Stimulated activated naive CD8-positive, alpha-beta T cell treated with anti-CD3 and anti-CD28 coated beads, Interleukin-15, Interleukin-2, amounts not matched to agents 100 U/mL and 50 U/mL, for 24 hours (primary cell): Measurements from ENCODE around the gene DPT.

Experiments
- ATAC-seq: fragments of 150-1000 bp; cut with Tn5 transposase; one replicate; pipeline ENCODE4 v1.10.0; 2021
- DNase-seq: peaks from one replicate; pipeline ENCODE4 v3.0.0; 2021

The DPT gene

GRCh38 chr1:168698453-168698852 is 30.6 kb downstream of the DPT start:
- ATAC-seq: no peak
- no peak for DNase-seq

GRCh38 chr1:168697356-168698126 is 31.5 kb downstream of the DPT start:
- no peak for ATAC-seq
- no peak for DNase-seq

GRCh38 chr1:168696125-168696760 is 32.8 kb downstream of the DPT start:
- ATAC-seq: no peak
- no peak for DNase-seq

GRCh38 chr1:168693872-168694238 is 35.2 kb downstream of the DPT start:
- no peak for DNase-seq
- ATAC-seq: no peak

GRCh38 chr1:168693197-168693871 is 35.7 kb downstream of the DPT start:
- ATAC-seq (no peak), DNase-seq (no peak)

- ATAC-seq (no peak), DNase-seq (no peak)
Measured at GRCh38 chr1:168692472-168692871, 36.5 kb downstream of the DPT start.

- ATAC-seq: no peak
- DNase-seq: no peak
Measured at GRCh38 chr1:168691541-168691940, 37.5 kb downstream of the DPT start.

- no peak for ATAC-seq
- DNase-seq: no peak
Measured at GRCh38 chr1:168689726-168690602, 39.0 kb downstream of the DPT start.

GRCh38 chr1:168689327-168689657 is 39.7 kb downstream of the DPT start:
- DNase-seq: no peak
- ATAC-seq: no peak

GRCh38 chr1:168688644-168689326 is 40.2 kb downstream of the DPT start:
- ATAC-seq (no peak), DNase-seq (no peak)

- DNase-seq (no peak), ATAC-seq (no peak)
Measured at GRCh38 chr1:168687816-168688215, 41.2 kb downstream of the DPT start.

- DNase-seq (no peak), ATAC-seq (no peak)
Measured at GRCh38 chr1:168686666-168687065, 42.3 kb downstream of the DPT start.

- DNase-seq (no peak), ATAC-seq (no peak)
Measured at GRCh38 chr1:168683871-168684270, 45.1 kb downstream of the DPT start.

- DNase-seq: no peak
- no peak for ATAC-seq
Measured at GRCh38 chr1:168676861-168677260, 52.1 kb downstream of the DPT start.

GRCh38 chr1:168676029-168676812 is 52.8 kb downstream of the DPT start:
- ATAC-seq: no peak

GRCh38 chr1:168673974-168674683 is 54.9 kb downstream of the DPT start:
- ATAC-seq: no peak
- no peak for DNase-seq

More at GRCh38 chr1:168676029-168676812, 52.8 kb downstream of the DPT start:
- DNase-seq: no peak

- no peak for DNase-seq
- ATAC-seq: no peak
Measured at GRCh38 chr1:168672278-168672677, 56.7 kb downstream of the DPT start.

GRCh38 chr1:168671782-168672181 is 57.2 kb downstream of the DPT start:
- no peak for ATAC-seq
- no peak for DNase-seq

GRCh38 chr1:168665975-168666374 is 63.0 kb downstream of the DPT start:
- ATAC-seq: no peak
- no peak for DNase-seq

- no peak for DNase-seq
Measured at GRCh38 chr1:168664069-168664834, 64.8 kb downstream of the DPT start.

More at GRCh38 chr1:168664069-168664834, 64.8 kb downstream of the DPT start:
- ATAC-seq: no peak
